IPS-18c (cell line): Measurements from ENCODE around the gene CCDC83.
"Not testable (repeated sequence)": the region's sequence is repeated elsewhere in the genome, so short reads cannot be mapped to it uniquely, and the experiment has no call there.

Source experiments
- H3K4me3 ChIP-seq: 2 replicates; pipeline ENCODE4 v1.7.0; 2013; ENCODE audit warnings: low read depth, mild to moderate bottlenecking, low read length, moderate library complexity; ENCODE audit not compliant: insufficient read depth
- H3K9me3 ChIP-seq: one replicate; pipeline ENCODE4 v1.6.1; 2013; ENCODE audit warnings: mild to moderate bottlenecking, low read length, moderate library complexity; ENCODE audit not compliant: control insufficient read depth, insufficient read depth

The CCDC83 gene

GRCh38 chr11:85827748-85828639 is 27.2 kb upstream of the CCDC83 start:
- Histone ChIP-seq H3K9me3 (no peaks in the 10 kb centered on the region), H3K4me3 (no peak overlapping the region)

- H3K4me3 ChIP-seq, result no peak overlapping the region
- H3K9me3 ChIP-seq, result no peaks in the 10 kb centered on the region
Measured at GRCh38 chr11:85828640-85828978, 26.6 kb upstream of the CCDC83 start.

DNA sequence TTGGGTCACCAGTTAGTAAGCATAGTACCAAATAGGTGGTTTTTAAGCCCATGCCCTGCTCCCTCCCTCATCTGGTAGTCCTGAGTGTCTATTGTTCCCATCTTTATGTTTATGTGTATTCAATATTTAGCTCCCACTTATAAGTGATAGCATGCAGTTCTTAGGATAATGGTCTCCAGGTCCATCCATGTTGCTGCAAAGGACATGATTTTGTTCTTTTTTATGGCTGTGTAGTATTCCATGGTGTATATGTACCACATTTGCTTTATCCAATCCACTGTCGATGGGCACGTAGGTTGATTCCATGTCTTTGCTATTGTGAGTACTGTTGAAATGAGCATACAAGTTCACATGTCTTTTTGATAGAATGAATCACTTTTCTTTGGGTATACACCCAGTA is 26.0 kb upstream of the CCDC83 start:
- H3K9me3 ChIP-seq, result no peaks in the 10 kb centered on the region
- no peak overlapping the region for H3K4me3 ChIP-seq

DNA sequence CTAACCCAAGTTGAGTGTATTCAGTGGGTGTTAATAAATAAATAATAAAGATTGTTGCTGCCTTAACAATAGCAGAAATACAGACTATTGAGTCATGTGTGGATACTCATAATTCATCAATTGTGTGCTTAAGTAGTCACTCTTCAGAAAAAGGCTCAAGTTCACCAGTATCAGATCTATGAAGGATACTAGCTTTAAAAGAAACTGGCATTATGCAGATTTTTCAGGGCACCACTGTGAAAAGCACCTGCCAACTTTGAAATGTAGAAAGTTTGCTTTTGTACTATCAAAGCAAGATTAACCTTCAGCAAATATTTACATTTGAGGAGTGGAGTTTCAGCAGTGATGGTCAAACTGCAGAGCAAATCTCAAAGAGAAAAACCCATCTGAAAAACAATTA is 24.1 kb upstream of the CCDC83 start:
- H3K9me3 ChIP-seq, result no peaks in the 10 kb centered on the region
- H3K4me3 ChIP-seq, result no peak overlapping the region

DNA sequence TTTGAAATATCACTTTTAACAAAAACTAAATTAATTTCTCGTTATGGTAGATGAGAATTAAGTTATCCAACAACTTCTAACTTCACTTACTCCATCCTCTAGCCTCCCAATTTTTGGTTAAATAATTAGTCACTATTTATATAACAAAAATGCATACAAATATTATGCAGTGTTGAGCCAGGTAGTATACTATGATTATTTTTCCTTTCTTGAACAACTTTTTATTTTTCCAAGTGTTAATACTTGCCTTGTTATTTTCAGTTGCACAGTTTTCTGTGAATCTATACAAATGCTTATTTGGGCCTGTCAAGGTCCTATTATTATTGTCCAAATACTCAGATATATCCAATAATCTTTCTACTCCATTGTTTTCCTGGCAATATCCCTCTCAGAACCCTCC is 19.9 kb upstream of the CCDC83 start:
- no peaks in the 10 kb centered on the region for H3K9me3 ChIP-seq
- no peak overlapping the region for H3K4me3 ChIP-seq

GRCh38 chr11:85835729-85836128 is 19.5 kb upstream of the CCDC83 start:
- H3K4me3 ChIP-seq, result no peak overlapping the region

DNA sequence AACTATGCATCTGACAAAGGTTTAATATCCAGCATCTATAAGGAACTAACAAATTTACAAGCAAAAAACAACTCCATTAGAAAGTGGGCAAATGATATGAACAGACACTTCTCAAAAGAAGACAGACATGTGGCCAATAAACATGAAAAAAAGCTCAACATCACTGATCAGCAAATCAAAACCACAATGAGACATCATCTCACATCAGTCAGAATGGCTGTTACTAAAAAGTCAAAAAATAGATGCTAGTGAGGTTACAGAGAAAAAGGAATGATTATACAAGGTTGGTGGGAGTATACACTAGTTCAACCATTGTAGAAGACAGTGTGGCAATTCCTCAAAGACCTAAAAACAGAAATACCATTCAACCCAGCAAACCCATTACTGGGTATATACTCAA is 14.3 kb upstream of the CCDC83 start:
- H3K9me3 ChIP-seq, H3K4me3 ChIP-seq: not testable (repeated sequence)

More at GRCh38 chr11:85835729-85836128, 19.5 kb upstream of the CCDC83 start:
- peaks cover 2% of the 10 kb centered on the region for H3K9me3 ChIP-seq

- Histone ChIP-seq H3K9me3 (peaks cover 4% of the 10 kb centered on the region), H3K4me3 (no peak overlapping the region)
Measured at GRCh38 chr11:85843929-85844328, 11.3 kb upstream of the CCDC83 start.

- H3K4me3 ChIP-seq, result no peak overlapping the region
Measured at GRCh38 chr11:85844439-85845123, 10.6 kb upstream of the CCDC83 start.

DNA sequence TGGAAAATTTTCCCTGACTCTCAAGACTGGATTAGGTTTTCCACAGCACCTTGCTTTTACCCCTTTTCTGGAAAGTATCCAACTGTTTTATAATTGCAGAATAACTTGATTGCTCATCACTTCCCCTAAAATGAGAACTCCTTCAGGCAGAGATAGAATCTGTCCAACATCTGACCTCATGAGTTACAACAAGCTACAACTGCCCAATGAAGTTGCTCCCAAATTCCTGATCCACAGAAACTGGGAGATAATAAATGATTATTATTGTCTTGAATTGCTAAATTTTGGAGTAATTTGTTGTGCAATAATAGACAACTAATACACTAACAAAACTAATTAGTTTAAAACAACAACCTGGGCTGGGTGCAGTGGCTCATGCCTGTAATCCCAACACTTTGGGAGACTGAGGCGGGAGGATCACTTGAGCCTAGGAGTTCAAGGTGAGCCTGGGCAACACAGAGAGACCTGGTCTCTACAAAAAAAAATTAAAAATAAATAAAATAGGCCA is 10.0 kb upstream of the CCDC83 start:
- Histone ChIP-seq H3K4me3 (no peak overlapping the region), H3K9me3 (peaks cover 4% of the 10 kb centered on the region)

More at GRCh38 chr11:85844439-85845123, 10.6 kb upstream of the CCDC83 start:
- H3K9me3 ChIP-seq, result peaks cover 4% of the 10 kb centered on the region

GRCh38 chr11:85847436-85847835 is 7.7 kb upstream of the CCDC83 start:
- peaks cover 4% of the 10 kb centered on the region for H3K9me3 ChIP-seq

GRCh38 chr11:85848006-85848405 is 7.2 kb upstream of the CCDC83 start:
- H3K4me3 ChIP-seq, result no peak overlapping the region
- peaks cover 4% of the 10 kb centered on the region for H3K9me3 ChIP-seq

More at GRCh38 chr11:85847436-85847835, 7.7 kb upstream of the CCDC83 start:
- no peak overlapping the region for H3K4me3 ChIP-seq

DNA sequence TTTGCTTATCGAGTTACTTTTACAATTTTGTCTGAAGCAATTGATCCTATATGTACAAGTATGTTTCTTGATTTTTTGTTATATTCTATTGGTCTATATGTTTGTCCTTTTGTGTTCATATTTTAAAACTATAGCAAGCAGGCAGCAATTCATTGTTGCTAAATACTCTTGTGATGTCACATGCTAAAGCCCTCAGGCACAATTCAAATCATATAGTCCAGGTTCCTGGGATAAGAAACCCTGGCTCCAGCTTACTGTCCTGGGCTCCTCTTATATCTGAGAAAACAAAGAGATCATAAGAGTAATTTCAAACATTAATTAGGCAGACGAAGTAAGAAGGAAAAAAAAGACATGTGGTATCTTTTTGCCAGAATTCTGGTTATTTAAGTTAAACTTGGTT is 6.6 kb upstream of the CCDC83 start:
- H3K9me3 ChIP-seq, result peaks cover 4% of the 10 kb centered on the region
- no peak overlapping the region for H3K4me3 ChIP-seq

DNA sequence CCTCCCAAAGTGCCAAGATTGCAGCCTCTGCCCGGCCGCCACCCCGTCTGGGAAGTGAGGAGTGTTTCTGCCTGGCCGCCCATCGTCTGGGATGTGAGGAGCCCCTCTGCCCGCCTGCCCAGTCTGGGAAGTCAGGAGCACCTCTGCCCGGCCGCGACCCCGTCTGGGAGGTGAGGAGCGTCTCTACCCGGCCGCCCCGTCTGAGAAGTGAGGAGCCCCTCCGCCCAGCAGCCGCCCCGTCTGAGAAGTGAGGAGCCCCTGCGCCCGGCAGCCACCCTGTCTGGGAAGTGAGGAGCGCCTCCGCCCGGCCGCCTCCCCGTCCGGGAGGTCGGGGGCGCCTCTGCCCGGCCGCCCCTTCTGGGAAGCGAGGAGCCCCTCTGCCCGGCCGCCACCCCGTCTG is 2.4 kb upstream of the CCDC83 start:
- H3K9me3 ChIP-seq, H3K4me3 ChIP-seq: not testable (repeated sequence)

DNA sequence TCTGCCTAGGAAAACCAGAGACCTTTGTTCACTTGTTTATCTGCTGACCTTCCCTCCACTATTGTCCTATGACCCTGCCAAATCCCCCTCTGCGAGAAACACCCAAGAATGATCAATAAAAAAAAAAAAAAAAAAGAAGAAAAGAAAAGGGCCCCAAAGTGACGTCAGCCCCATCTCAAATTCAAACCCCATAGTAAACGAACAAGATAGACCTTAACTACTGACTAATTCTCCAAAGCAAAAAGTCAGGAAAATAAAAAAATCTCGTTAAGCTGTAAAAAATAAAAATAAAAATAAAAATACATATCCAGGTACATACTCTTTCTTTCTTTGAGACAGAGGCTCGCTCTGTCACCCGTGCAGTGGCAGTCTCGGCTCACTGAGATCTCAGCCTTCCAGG is 1.6 kb upstream of the CCDC83 start:
- not testable (repeated sequence) for H3K9me3 ChIP-seq, H3K4me3 ChIP-seq

DNA sequence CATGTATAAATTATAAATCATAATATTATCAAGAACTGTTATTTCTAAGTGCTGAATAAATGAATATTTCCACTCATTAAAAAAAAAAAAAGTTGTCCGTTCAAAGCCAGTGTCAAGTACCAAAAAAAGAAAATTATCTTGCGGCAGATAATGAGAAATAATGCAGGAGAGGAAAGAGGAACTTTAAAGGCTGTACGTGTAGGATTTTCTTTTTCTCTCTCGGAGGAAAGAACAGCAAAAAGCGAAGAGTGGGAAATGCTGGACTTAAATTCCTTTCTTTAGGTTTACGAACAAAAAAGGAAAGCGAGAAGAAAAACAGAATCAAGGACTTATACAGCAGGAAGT is 999 bp upstream of the CCDC83 start:
- peak overlapping the region; percentile 59 for H3K4me3 ChIP-seq
- peaks cover 5% of the 10 kb centered on the region for H3K9me3 ChIP-seq

GRCh38 chr11:85854557-85855340 is 434 bp upstream of the CCDC83 start:
- H3K4me3 ChIP-seq, result peak overlapping the region; percentile 62
- H3K9me3 ChIP-seq, result peaks cover 5% of the 10 kb centered on the region

DNA sequence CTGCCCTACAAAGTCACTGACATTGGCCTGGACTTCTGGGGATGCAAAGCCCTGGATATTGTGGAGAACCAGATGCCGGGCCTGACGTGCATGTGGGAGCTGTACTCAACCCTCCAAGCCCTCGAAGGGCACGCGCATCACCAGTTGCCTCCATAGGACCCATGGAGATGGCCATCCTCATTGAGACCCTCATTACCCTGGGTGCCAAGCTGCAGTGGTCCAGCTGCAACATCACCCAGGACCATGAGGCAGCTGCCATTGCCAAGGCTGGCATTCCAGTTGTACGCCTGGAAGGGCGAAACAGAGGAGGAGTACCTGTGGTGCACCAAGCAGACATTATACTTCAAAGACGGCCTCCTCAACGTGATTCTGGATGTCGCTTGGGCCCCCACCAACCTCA is 1.9 kb downstream of the CCDC83 start:
- Histone ChIP-seq H3K9me3 (peaks cover 5% of the 10 kb centered on the region), H3K4me3 (no peak overlapping the region)
